ENCODE results near the gene PPP1R27.

Gene PPP1R27

GRCh38 chr17:81858170-81858966 lies 23.5 kb upstream of the PPP1R27 start:
- Histone ChIP-seq H3K27ac (ENCODE audit: low read length) (no peak overlapping the region), H3K9ac (ENCODE audit: low read length) (no peak overlapping the region), H3K27me3 (ENCODE audit: low read depth, low read length) (no peaks in the 10 kb centered on the region), H2AFZ (ENCODE audit: low read depth, low read length) (no peak overlapping the region), H3K4me3 (ENCODE audit: low read length) (peak overlapping the region; percentile 98), H3K79me2 (ENCODE audit: low read length) (peaks cover 90% of the 10 kb centered on the region), H3K36me3 (replicated peaks; ENCODE audit: low read depth, low read length) (peaks cover 51% of the 10 kb centered on the region), H3K9me3 (ENCODE audit: insufficient read depth, low read length) (no peaks in the 10 kb centered on the region), H3K4me1 (ENCODE audit: low read length) (peaks cover 22% of the 10 kb centered on the region), H4K20me1 (ENCODE audit: insufficient read depth, low read length) (peaks cover 38% of the 10 kb centered on the region), H3K4me2 (ENCODE audit: low read length) (peak overlapping the region; percentile 89)
- no peak for TF ChIP-seq EZH2phosphoT487 (IDR thresholded peaks at IDR 0.05; ENCODE audit: low read depth)

GRCh38 chr17:81854974-81855774 lies 20.3 kb upstream of the PPP1R27 start:
- Histone ChIP-seq H3K27ac (ENCODE audit: low read length) (no peak overlapping the region), H3K79me2 (ENCODE audit: low read length) (peaks cover 85% of the 10 kb centered on the region), H2AFZ (ENCODE audit: low read depth, low read length) (no peak overlapping the region), H3K36me3 (replicated peaks; ENCODE audit: low read depth, low read length) (peaks cover 66% of the 10 kb centered on the region), H3K9me3 (ENCODE audit: insufficient read depth, low read length) (no peaks in the 10 kb centered on the region), H3K4me3 (ENCODE audit: low read length) (no peak overlapping the region), H3K27me3 (ENCODE audit: low read depth, low read length) (no peaks in the 10 kb centered on the region), H4K20me1 (ENCODE audit: insufficient read depth, low read length) (peaks cover 48% of the 10 kb centered on the region), H3K4me2 (ENCODE audit: low read length) (no peak overlapping the region), H3K9ac (ENCODE audit: low read length) (no peak overlapping the region), H3K4me1 (ENCODE audit: low read length) (peaks cover 13% of the 10 kb centered on the region)
- TF ChIP-seq CTCF (IDR thresholded peaks at IDR 0.05; ENCODE audit: low read depth, low read length), result no peak
- TF ChIP-seq EZH2phosphoT487 (IDR thresholded peaks at IDR 0.05; ENCODE audit: low read depth), result no peak

DNA sequence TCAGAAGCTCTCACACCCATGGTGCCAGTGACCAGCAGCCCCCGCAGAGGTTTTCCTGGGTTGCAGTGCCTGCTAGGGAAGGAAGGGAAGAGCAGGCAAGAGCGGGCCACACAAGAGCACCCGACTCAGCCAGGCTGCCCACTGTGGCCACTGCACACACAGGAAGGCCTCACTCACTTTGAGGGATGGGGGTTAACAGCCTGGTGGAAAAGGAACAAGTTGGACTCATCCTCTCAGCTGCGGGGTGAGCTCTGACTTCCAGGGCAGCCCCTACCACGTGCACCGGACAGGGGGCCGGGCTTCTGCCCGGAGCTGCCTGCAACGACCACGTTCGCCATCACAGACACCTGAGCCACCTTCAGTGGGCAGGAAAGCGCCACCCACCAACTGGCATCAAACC lies 17.4 kb upstream of the PPP1R27 start:
- Histone ChIP-seq H3K4me1 (ENCODE audit: low read length) (no peaks in the 10 kb centered on the region), H3K27ac (ENCODE audit: low read length) (no peak overlapping the region), H3K79me2 (ENCODE audit: low read length) (peaks cover 55% of the 10 kb centered on the region), H3K36me3 (replicated peaks; ENCODE audit: low read depth, low read length) (peaks cover 47% of the 10 kb centered on the region), H3K27me3 (ENCODE audit: low read depth, low read length) (no peaks in the 10 kb centered on the region), H3K4me2 (ENCODE audit: low read length) (no peak overlapping the region), H4K20me1 (ENCODE audit: insufficient read depth, low read length) (peaks cover 28% of the 10 kb centered on the region), H3K9ac (ENCODE audit: low read length) (no peak overlapping the region), H2AFZ (ENCODE audit: low read depth, low read length) (no peak overlapping the region), H3K4me3 (ENCODE audit: low read length) (no peak overlapping the region), H3K9me3 (ENCODE audit: insufficient read depth, low read length) (no peaks in the 10 kb centered on the region)
- no peak for TF ChIP-seq CTCF (IDR thresholded peaks at IDR 0.05; ENCODE audit: low read depth, low read length)
- TF ChIP-seq EZH2phosphoT487 (IDR thresholded peaks at IDR 0.05; ENCODE audit: low read depth), result no peak

DNA sequence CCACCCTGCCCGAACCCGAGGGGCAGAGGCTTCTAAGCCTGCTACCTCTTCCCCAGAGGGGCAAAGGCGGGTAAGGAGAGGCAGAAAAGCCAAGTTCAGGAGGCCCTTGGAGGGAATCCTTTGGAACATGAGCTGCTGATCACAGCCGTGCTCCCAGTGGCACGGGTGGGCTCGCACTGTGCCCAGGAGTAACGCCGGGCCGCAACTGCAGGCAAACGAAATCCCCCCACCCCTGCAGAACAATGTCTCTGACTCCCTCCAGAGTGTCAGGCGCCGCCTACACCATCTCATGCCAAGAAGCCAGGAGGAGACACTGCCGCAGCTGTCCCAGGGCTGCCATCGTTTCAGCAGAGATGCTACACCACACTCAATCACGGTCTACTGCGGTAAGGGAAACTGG lies 16.6 kb upstream of the PPP1R27 start:
- Histone ChIP-seq H2AFZ (ENCODE audit: low read depth, low read length) (no peak overlapping the region), H3K27ac (ENCODE audit: low read length) (no peak overlapping the region), H3K79me2 (ENCODE audit: low read length) (peaks cover 47% of the 10 kb centered on the region), H3K27me3 (ENCODE audit: low read depth, low read length) (no peaks in the 10 kb centered on the region), H3K4me2 (ENCODE audit: low read length) (no peak overlapping the region), H3K4me3 (ENCODE audit: low read length) (no peak overlapping the region), H3K36me3 (replicated peaks; ENCODE audit: low read depth, low read length) (peaks cover 55% of the 10 kb centered on the region), H4K20me1 (ENCODE audit: insufficient read depth, low read length) (peaks cover 26% of the 10 kb centered on the region), H3K9me3 (ENCODE audit: insufficient read depth, low read length) (no peaks in the 10 kb centered on the region), H3K9ac (ENCODE audit: low read length) (no peak overlapping the region), H3K4me1 (ENCODE audit: low read length) (no peaks in the 10 kb centered on the region)
- TF ChIP-seq EZH2phosphoT487 (IDR thresholded peaks at IDR 0.05; ENCODE audit: low read depth) (no peak), CTCF (IDR thresholded peaks at IDR 0.05; ENCODE audit: low read depth, low read length) (no peak)
